ENCODE data around the gene CIROP. TPM values are rescaled to one million over a fixed set of nuclear protein-coding genes. Genes with fewer than 3 reads are reported as not detected.

Gene CIROP
- total and polyA plus RNA-seq, 4 donors, result 0.18 TPM; not detected in 3

DNA sequence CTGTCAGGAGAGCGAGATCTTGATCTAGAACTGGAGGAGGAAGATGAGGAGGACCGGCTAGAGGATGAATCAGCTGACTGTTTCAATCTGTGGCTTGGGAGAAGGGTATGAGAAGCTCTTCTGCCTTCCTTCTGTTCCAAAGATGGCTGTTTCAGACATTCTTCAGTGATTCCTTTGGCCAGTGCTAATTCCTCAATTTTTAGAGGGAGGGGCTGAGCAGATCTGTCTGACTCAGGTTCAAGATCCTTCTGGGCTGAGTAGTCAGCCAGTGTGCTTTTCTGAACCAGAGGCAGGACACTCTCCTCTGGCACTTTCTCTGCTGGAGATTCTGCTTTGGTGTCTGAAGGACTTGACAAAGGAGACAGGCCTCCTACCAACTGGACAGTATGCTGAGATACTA, 25.1 kb downstream of the CIROP start:
- ATAC-seq (ENCODE audit: low FRiP score) (no peak), DNase-seq (no peak)
- Histone ChIP-seq H3K4me3 (ENCODE audit: low read length in 2 of 2) (no peak overlapping the region), H3K27me3 (ENCODE audit: control insufficient read depth in 1 of 2, insufficient read depth in 2 of 2, low read length in 1 of 2) (no peaks in the 10 kb centered on the region), H3K4me1 (ENCODE audit: control insufficient read depth in 1 of 2, insufficient read depth in 2 of 2, low read length in 2 of 2) (no peaks in the 10 kb centered on the region), H3K27ac (ENCODE audit: low read depth in 1 of 2, low read length in 2 of 2) (no peak overlapping the region), H3K36me3 (ENCODE audit: control insufficient read depth in 1 of 2, insufficient read depth in 2 of 2, low read length in 1 of 2) (peaks cover 19 to 27% of the 10 kb centered on the region in 2 donors), H3K9me3 (ENCODE audit: control insufficient read depth, low read length) (no peaks in the 10 kb centered on the region)
- intact Hi-C loops (cut with DNase I), result no loop called here
- 90 to 91% methylated on average over 2 of the region's 2 CpGs for WGBS, 2 donors

DNA sequence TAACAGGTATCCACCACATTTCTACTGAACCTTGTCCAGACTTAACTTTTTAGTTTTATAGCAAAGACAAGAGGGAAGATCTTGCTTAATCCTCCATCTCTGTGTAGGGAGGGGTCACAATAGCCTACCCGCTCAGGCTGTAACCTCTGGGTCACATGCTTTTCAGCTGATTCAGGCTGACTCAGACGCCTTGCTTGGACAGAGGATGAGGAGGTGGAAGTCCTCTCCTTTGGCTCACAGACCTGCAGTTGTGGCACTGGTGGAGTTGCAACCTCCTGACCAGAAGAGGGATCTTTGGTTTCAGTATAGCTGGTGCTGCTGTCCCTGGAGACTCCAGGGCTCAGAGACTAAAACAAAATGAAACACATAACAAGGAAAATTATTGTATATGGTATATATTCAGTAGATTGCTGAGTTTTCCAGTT, 26.1 kb downstream of the CIROP start:
- 19 to 20% methylated on average over 2 of the region's 2 CpGs for WGBS, 2 donors
- H3K27ac ChIP-seq (ENCODE audit: low read depth in 1 of 2, low read length in 2 of 2), result no peak overlapping the region
- no peaks in the 10 kb centered on the region for H3K4me1 ChIP-seq (ENCODE audit: control insufficient read depth in 1 of 2, insufficient read depth in 2 of 2, low read length in 2 of 2)
- no peak overlapping the region for H3K4me3 ChIP-seq (ENCODE audit: low read length in 2 of 2)
- intact Hi-C loops (cut with DNase I), result no loop called here
- DNase-seq (peak in 1 of 2 donors; percentile 88), ATAC-seq (ENCODE audit: low FRiP score) (peak; percentile 91)
- peaks cover 19 to 27% of the 10 kb centered on the region in 2 donors for H3K36me3 ChIP-seq (ENCODE audit: control insufficient read depth in 1 of 2, insufficient read depth in 2 of 2, low read length in 1 of 2)
- H3K27me3 ChIP-seq (ENCODE audit: control insufficient read depth in 1 of 2, insufficient read depth in 2 of 2, low read length in 1 of 2), result no peaks in the 10 kb centered on the region
- no peaks in the 10 kb centered on the region for H3K9me3 ChIP-seq (ENCODE audit: control insufficient read depth, low read length)

DNA sequence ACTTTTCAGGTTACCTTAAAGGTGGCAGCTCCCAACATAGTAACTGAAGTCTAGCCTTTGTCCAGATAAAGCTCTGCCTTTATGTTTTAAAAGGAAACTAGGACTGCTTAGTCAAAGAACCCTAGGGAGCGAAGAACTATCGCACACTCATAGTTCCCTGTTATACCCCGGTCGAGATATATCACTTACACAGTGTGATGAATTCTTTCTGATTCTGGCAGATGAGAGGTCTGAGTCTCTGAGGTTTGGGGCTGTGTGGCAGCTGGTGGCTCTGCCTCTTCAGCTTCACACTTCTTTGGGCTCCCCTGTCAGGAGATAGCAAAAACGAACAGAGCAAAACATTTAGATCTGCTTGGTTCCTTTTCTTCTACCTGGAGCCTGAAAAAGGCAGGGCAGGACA, 26.8 kb downstream of the CIROP start:
- WGBS, 2 donors, result 86 to 87% methylated on average over 5 of the region's 5 CpGs
- intact Hi-C loops (cut with DNase I), result no loop called here
- no peaks in the 10 kb centered on the region for H3K9me3 ChIP-seq (ENCODE audit: control insufficient read depth, low read length)
- peaks cover 19 to 29% of the 10 kb centered on the region in 2 donors for H3K36me3 ChIP-seq (ENCODE audit: control insufficient read depth in 1 of 2, insufficient read depth in 2 of 2, low read length in 1 of 2)
- H3K4me3 ChIP-seq (ENCODE audit: low read length in 2 of 2), result no peak overlapping the region
- DNase-seq (no peak), ATAC-seq (ENCODE audit: low FRiP score) (no peak)
- H3K4me1 ChIP-seq (ENCODE audit: control insufficient read depth in 1 of 2, insufficient read depth in 2 of 2, low read length in 2 of 2), result no peaks in the 10 kb centered on the region
- H3K27ac ChIP-seq (ENCODE audit: low read depth in 1 of 2, low read length in 2 of 2), result peak overlapping the region in 1 of 2 donors; percentile 67
- H3K27me3 ChIP-seq (ENCODE audit: control insufficient read depth in 1 of 2, insufficient read depth in 2 of 2, low read length in 1 of 2), result no peaks in the 10 kb centered on the region

DNA sequence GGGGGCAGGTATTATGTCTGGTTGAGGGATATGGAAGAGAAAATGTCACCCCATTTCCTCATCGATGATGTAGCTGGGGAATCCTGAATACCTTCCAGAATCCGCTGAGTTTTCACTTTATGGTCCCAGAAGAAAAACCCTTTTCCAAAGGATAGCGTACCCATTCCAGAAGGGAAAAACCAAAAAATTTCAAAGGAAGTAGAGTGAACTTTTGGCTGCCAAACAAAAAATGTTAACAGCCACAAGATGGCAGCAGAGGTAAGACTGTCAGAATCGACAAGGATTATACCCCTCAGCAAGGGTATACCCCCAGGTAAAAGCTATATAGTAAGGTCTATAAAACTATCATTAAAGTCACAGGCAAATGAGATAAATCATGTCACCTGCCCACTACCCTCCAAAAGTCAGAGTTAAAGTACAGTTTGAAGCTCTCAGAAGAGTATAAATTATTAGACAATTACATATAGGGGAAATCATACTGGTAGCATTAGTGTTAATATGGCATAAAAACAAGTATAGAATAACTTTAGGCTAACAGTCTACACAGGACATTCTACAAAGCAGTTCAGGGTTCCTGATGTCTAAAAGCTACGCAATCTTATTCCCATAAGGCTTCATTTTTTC, 27.9 kb downstream of the CIROP start:
- Histone ChIP-seq H3K4me1 (ENCODE audit: control insufficient read depth in 1 of 2, insufficient read depth in 2 of 2, low read length in 2 of 2) (no peaks in the 10 kb centered on the region), H3K36me3 (ENCODE audit: control insufficient read depth in 1 of 2, insufficient read depth in 2 of 2, low read length in 1 of 2) (peaks cover 19 to 30% of the 10 kb centered on the region in 2 donors), H3K9me3 (ENCODE audit: control insufficient read depth, low read length) (no peaks in the 10 kb centered on the region), H3K27me3 (ENCODE audit: control insufficient read depth in 1 of 2, insufficient read depth in 2 of 2, low read length in 1 of 2) (no peaks in the 10 kb centered on the region), H3K27ac (ENCODE audit: low read depth in 1 of 2, low read length in 2 of 2) (no peak overlapping the region), H3K4me3 (ENCODE audit: low read length in 2 of 2) (no peak overlapping the region)
- WGBS, 2 donors, result 50 to 55% methylated on average over 5 of the region's 5 CpGs
- ATAC-seq (ENCODE audit: low FRiP score) (no peak), DNase-seq (no peak)
- intact Hi-C loops (cut with DNase I), result no loop called here

DNA sequence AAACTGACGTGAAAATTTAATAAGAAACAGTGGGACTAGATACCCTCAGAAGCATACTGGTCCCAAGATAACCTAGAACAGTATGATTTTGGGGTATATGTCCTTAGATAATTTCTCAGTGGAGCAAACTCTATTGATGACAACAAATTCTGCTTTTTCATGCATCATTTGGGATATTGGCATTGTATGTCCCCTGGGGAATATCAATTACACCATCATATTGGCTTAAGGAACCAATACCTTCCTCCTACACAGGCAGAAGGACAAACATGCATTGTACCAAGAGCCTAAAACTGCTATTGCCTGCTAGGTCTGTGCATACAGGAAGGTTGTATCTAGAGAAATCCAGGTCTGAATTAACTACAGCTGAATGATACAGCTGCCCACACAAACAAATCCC, 29.9 kb downstream of the CIROP start:
- no peak overlapping the region for H3K4me3 ChIP-seq (ENCODE audit: low read length in 2 of 2)
- no peak overlapping the region for H3K27ac ChIP-seq (ENCODE audit: low read depth in 1 of 2, low read length in 2 of 2)
- H3K9me3 ChIP-seq (ENCODE audit: control insufficient read depth, low read length), result no peaks in the 10 kb centered on the region
- intact Hi-C loops (cut with DNase I), result no loop called here
- H3K27me3 ChIP-seq (ENCODE audit: control insufficient read depth in 1 of 2, insufficient read depth in 2 of 2, low read length in 1 of 2), result no peaks in the 10 kb centered on the region
- H3K36me3 ChIP-seq (ENCODE audit: control insufficient read depth in 1 of 2, insufficient read depth in 2 of 2, low read length in 1 of 2), result peaks cover 12 to 22% of the 10 kb centered on the region in 2 donors
- WGBS, 2 donors, result 83 to 87% methylated on average over 1 of the region's 1 CpG
- H3K4me1 ChIP-seq (ENCODE audit: control insufficient read depth in 1 of 2, insufficient read depth in 2 of 2, low read length in 2 of 2), result no peaks in the 10 kb centered on the region
- ATAC-seq (ENCODE audit: low FRiP score) (no peak), DNase-seq (no peak)

DNA sequence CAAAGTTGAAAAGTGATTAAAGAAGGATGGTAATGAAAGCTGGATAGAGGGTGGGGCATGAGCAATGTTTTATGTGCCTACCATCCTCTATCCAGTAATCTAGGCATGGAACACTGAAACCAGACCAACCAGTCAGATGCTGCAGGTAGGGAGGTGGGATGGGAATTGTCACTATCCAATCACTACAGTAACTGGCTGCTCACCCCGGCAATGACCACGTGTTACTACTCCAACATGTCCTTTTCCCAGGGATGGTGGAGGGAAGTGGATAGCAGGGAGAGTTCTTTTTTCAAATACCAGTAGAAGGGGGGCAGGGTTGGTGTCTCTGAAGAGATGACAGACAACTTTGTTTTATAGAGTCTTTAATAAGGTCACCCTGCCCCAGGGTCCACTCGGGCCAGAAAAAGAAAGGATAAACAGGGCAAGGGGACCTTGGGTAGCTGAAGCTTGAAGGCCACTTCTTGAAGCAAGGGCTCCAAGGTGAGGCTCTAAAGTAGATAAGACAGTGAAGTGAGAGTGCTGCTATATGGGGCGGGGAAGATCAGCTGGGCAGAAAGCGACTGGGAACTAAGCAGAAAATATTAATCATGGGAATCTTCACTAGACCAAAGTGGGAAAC, 32.8 kb downstream of the CIROP start:
- Histone ChIP-seq H3K36me3 (ENCODE audit: control insufficient read depth in 1 of 2, insufficient read depth in 2 of 2, low read length in 1 of 2) (peaks cover 7 to 12% of the 10 kb centered on the region in 2 donors), H3K4me3 (ENCODE audit: low read length in 2 of 2) (no peak overlapping the region), H3K27ac (ENCODE audit: low read depth in 1 of 2, low read length in 2 of 2) (peak overlapping the region in 1 of 2 donors; percentile 14), H3K27me3 (ENCODE audit: control insufficient read depth in 1 of 2, insufficient read depth in 2 of 2, low read length in 1 of 2) (no peaks in the 10 kb centered on the region), H3K9me3 (ENCODE audit: control insufficient read depth, low read length) (no peaks in the 10 kb centered on the region), H3K4me1 (ENCODE audit: control insufficient read depth in 1 of 2, insufficient read depth in 2 of 2, low read length in 2 of 2) (no peaks in the 10 kb centered on the region)
- ATAC-seq (ENCODE audit: low FRiP score), result no peak
- no peak for DNase-seq
- intact Hi-C loops (cut with DNase I), result no loop called here
- 35 to 38% methylated on average over 5 of the region's 5 CpGs for WGBS, 2 donors

DNA sequence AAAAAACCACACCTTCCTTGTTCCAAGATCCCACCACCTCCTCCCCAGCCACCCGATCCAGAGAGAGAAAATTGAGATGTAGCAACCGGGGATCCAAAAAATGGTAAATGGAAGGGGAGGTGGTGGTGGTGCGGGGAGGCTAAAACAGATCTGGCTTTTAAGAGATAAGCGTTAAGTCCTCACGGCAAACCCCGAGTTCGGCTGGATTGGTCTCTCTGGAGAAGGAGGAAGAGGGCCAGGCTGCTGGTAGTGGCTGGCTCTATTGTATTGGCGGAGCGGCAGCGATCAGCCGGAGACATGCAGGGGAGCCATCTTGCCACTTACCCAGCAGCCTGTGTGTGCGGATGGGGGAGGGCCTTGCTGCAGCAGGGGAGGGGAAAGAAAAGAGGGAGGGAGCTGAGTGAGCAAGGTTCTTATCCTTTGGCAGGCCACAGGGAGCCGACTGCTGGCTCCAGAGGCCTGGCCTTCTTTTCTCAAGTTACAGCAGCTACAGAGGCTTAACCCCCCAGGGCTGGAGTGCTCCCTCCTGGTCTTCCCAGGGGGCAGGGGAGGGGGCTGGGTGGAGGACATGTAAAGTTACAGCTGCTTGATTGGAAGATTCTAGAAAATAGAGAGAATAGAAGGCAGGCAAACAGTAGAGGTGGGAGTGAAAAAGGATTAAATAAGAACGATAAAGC, 33.4 kb downstream of the CIROP start:
- DNase-seq, result peak; percentile 90 to 91
- WGBS, 2 donors, result 1% methylated on average over 14 of the region's 14 CpGs
- H3K36me3 ChIP-seq (ENCODE audit: control insufficient read depth in 1 of 2, insufficient read depth in 2 of 2, low read length in 1 of 2), result peaks cover 5 to 12% of the 10 kb centered on the region in 2 donors

DNA sequence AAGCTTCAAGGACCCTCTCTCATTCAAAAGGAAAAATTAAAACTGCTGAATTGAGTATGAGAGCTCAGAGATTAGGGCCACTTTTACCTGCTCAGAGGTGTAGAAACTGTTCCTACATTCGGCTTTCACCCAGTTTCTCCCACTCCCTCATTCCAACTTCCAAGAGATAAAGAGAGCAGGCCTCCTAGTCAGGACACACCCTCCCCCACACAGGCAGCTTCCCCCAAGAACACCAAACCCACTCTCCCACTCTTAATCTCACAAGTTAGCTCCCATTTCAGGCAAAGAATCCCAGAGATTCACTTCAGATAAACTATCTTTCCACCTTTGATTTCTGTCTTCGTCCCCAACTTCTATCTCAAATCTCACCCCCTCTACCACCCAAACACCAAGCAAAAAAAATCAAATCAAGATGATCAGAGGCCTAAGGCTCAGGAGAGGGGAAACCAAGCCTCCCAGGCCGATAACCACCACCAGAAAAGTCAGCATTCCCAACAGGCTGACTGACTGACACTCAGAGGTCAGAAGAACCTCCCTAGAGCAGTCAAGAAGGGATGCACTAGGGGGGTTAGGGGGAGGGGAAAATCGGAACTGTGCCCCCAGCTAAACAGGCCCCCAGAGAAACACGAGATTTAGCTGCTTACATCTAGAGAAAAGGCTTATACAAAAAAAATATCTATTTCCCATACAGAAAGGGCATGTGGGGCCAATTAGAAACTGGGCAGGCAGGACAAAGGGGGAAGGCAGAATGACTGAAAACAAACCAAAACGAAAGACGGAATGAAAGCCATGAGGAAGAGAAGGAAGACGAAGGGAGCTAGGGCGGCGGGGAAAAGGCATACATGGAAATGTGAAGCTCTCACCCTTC, 34.3 kb downstream of the CIROP start:
- no peaks in the 10 kb centered on the region for H3K27me3 ChIP-seq (ENCODE audit: control insufficient read depth in 1 of 2, insufficient read depth in 2 of 2, low read length in 1 of 2)
- intact Hi-C loops (cut with DNase I), result no loop called here
- no peaks in the 10 kb centered on the region for H3K4me1 ChIP-seq (ENCODE audit: control insufficient read depth in 1 of 2, insufficient read depth in 2 of 2, low read length in 2 of 2)
- peaks cover 4 to 7% of the 10 kb centered on the region in 2 donors for H3K36me3 ChIP-seq (ENCODE audit: control insufficient read depth in 1 of 2, insufficient read depth in 2 of 2, low read length in 1 of 2)
- no peaks in the 10 kb centered on the region for H3K9me3 ChIP-seq (ENCODE audit: control insufficient read depth, low read length)
- ATAC-seq (ENCODE audit: low FRiP score), result no peak
- 10 to 11% methylated on average over 10 of the region's 10 CpGs for WGBS, 2 donors
- peak overlapping the region in 1 of 2 donors; percentile 59 for H3K4me3 ChIP-seq (ENCODE audit: low read length in 2 of 2)
- no peak for DNase-seq
- no peak overlapping the region for H3K27ac ChIP-seq (ENCODE audit: low read depth in 1 of 2, low read length in 2 of 2)

More for the DNA sequence above, 33.4 kb downstream of the CIROP start:
- H3K27me3 ChIP-seq (ENCODE audit: control insufficient read depth in 1 of 2, insufficient read depth in 2 of 2, low read length in 1 of 2), result no peaks in the 10 kb centered on the region
- peak overlapping the region; percentile 59 to 62 for H3K4me3 ChIP-seq (ENCODE audit: low read length in 2 of 2)
- peak; percentile 92 for ATAC-seq (ENCODE audit: low FRiP score)
- H3K4me1 ChIP-seq (ENCODE audit: control insufficient read depth in 1 of 2, insufficient read depth in 2 of 2, low read length in 2 of 2), result no peaks in the 10 kb centered on the region
- intact Hi-C loops (cut with DNase I), result no loop called here
- H3K9me3 ChIP-seq (ENCODE audit: control insufficient read depth, low read length), result no peaks in the 10 kb centered on the region
- no peak overlapping the region for H3K27ac ChIP-seq (ENCODE audit: low read depth in 1 of 2, low read length in 2 of 2)

Measured in aorta (tissue), 5 donors.